Measurements from ENCODE around the gene PSMC1.

GRCh38 chr14:90317286-90317685, 60.9 kb downstream of the PSMC1 start:
- TF ChIP-seq, protein P1, sequence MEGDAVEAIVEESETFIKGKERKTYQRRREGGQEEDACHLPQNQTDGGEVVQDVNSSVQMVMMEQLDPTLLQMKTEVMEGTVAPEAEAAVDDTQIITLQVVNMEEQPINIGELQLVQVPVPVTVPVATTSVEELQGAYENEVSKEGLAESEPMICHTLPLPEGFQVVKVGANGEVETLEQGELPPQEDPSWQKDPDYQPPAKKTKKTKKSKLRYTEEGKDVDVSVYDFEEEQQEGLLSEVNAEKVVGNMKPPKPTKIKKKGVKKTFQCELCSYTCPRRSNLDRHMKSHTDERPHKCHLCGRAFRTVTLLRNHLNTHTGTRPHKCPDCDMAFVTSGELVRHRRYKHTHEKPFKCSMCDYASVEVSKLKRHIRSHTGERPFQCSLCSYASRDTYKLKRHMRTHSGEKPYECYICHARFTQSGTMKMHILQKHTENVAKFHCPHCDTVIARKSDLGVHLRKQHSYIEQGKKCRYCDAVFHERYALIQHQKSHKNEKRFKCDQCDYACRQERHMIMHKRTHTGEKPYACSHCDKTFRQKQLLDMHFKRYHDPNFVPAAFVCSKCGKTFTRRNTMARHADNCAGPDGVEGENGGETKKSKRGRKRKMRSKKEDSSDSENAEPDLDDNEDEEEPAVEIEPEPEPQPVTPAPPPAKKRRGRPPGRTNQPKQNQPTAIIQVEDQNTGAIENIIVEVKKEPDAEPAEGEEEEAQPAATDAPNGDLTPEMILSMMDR (conservative IDR thresholded peaks at IDR 0.05 in 1 of 2, IDR thresholded peaks at IDR 0.05 in 1 of 2; ENCODE audit: extremely low read depth in 1 of 2, insufficient read depth in 1 of 2, low read depth in 1 of 2, low read length in 2 of 2) = no peak
- TF ChIP-seq EZH2 (IDR thresholded peaks at IDR 0.05; ENCODE audit: borderline replicate concordance, low read length) = no peak

Measured in mammary epithelial cell (primary cell).